HepG2 (cell line): ENCODE results near the gene GMPPB. TPM values are rescaled to one million over a fixed set of nuclear protein-coding genes. Genes with fewer than 3 reads are reported as not detected.

Experiments
- ATAC-seq: fragments of 200-7000 bp; cut with Tn5 transposase; 3 replicates; pipeline ENCODE4 v1.9.1; 2020; ENCODE audit warnings: mild to moderate bottlenecking, moderate library complexity
- BruUV-seq: library from RNA; stranded (reverse); fragments of 400-500 nt; replicated peaks from 2 replicates; lab custom pipeline; 2021; lab: Mats Ljungman, UMichigan
- CTCF ChIA-PET: fragments of 300-600 bp; formaldehyde crosslinking; extraction: SDS; loops from one replicate; lab custom pipeline; 2021; ENCODE audit warnings: low total read pairs, inconsistent platforms, low intra/inter-chr PET ratio; lab: Yijun Ruan, JAX
- POLR2A ChIA-PET: fragments of 350-600 bp; sonication (Branson Sonifier 250); formaldehyde crosslinking; loops from one replicate; lab custom pipeline; 2020; ENCODE audit warnings: antibody characterized with exemption, inconsistent platforms; lab: Yijun Ruan, JAX
- DNase-seq: peaks from one replicate; pipeline ENCODE4 v3.0.0-alpha.2; 2015; ENCODE audit warnings: low spot score
- FAIRE-seq: peaks from 3 replicates; lab custom pipeline; 2011; peaks lifted over from hg19 to GRCh38; lab: Jason Lieb, UNC
- H2AFZ ChIP-seq: one replicate; pipeline ENCODE4 v1.6.1; 2011; ENCODE audit warnings: low read length, inconsistent platforms
- H3K27ac ChIP-seq: fragments of 300-600 bp; 3 replicates; pipeline ENCODE4 v1.8.0; 2011; ENCODE audit warnings: mixed run types, mild to moderate bottlenecking, mixed read lengths, low read length, inconsistent platforms; ENCODE audit not compliant: insufficient read depth; ENCODE audit errors: extremely low read length
- H3K27me3 ChIP-seq, 2 experiments: fragments of 200-600 bp in 1 of 2; 2 replicates in 1 of 2; 3 replicates in 1 of 2; pipeline versions ENCODE4 v1.6.0 to v1.8.0; 2011; ENCODE audit warnings: low read length in 2 of 2, mild to moderate bottlenecking in 2 of 2, moderate library complexity in 2 of 2, inconsistent platforms in 1 of 2; ENCODE audit not compliant: insufficient read depth in 2 of 2, control insufficient read depth in 1 of 2
- H3K36me3 ChIP-seq, 2 experiments: fragments of 200-600 bp in 1 of 2; replicated peaks in 1 of 2; 2 replicates in 1 of 2; 3 replicates in 1 of 2; pipeline versions ENCODE4 v1.5.1 to v1.8.0; 2011; ENCODE audit warnings: low read length in 2 of 2, inconsistent platforms in 1 of 2; ENCODE audit not compliant: insufficient read depth in 2 of 2, control insufficient read depth in 1 of 2
- H3K4me1 ChIP-seq: 2 replicates; pipeline ENCODE4 v1.5.1; 2012; ENCODE audit warnings: low read length, inconsistent platforms; ENCODE audit not compliant: insufficient read depth
- H3K4me2 ChIP-seq: 2 replicates; pipeline ENCODE4 v1.6.0; 2011; ENCODE audit warnings: low read depth, low read length, inconsistent platforms
- H3K4me3 ChIP-seq, 3 experiments: fragments of 200-600 bp in 1 of 3; sonication (generic), shearing (Covaris generic) in 1 of 3; replicated peaks in 1 of 3; 2 replicates each; pipeline ENCODE4 v1.5.1; 2011 to 2016; ENCODE audit warnings: low read length in 3 of 3, inconsistent platforms in 2 of 3, low read depth in 2 of 3, mild to moderate bottlenecking in 2 of 3, control low read depth in 1 of 3, mixed read lengths in 1 of 3; ENCODE audit not compliant: insufficient read depth in 1 of 3
- H3K79me2 ChIP-seq: one replicate; pipeline ENCODE4 v1.6.1; 2011; ENCODE audit warnings: low read length, inconsistent platforms; ENCODE audit not compliant: insufficient read depth
- H3K9ac ChIP-seq: 2 replicates; pipeline ENCODE4 v1.6.0; 2011; ENCODE audit warnings: mild to moderate bottlenecking, low read depth, low read length, inconsistent platforms; ENCODE audit not compliant: insufficient read depth
- H3K9me3 ChIP-seq: 2 replicates; pipeline ENCODE4 v1.5.1; 2012; ENCODE audit warnings: mild to moderate bottlenecking, low read length
- H4K20me1 ChIP-seq: 2 replicates; pipeline ENCODE4 v1.6.0; 2011; ENCODE audit warnings: inconsistent platforms, mild to moderate bottlenecking, low read length, moderate library complexity; ENCODE audit not compliant: insufficient read depth
- CEBPB ChIP-seq: IDR thresholded peaks from 2 replicates; pipeline ENCODE4 v1.6.1; 2011; ENCODE audit warnings: low read depth, low read length, improper control_type of control experiment, borderline replicate concordance
- CEBPG ChIP-seq: IDR thresholded peaks from 2 replicates; pipeline ENCODE4 v1.6.1; 2016
- CHD4 ChIP-seq: fragments of 200-600 bp; sonication (generic); IDR thresholded peaks from 2 replicates; pipeline ENCODE4 v1.7.0; 2017; ENCODE audit warnings: mild to moderate bottlenecking, low read length, borderline replicate concordance
- FOSL2 ChIP-seq: sonication (generic); formaldehyde crosslinking; IDR thresholded peaks from 2 replicates; pipeline ENCODE4 v1.4.0; 2020; ENCODE audit warnings: missing genetic modification reagents
- FOXA3 ChIP-seq: IDR thresholded peaks from 2 replicates; pipeline ENCODE4 v1.6.1; 2016; ENCODE audit warnings: missing genetic modification reagents, missing compliant biosample characterization
- GATAD2A ChIP-seq: IDR thresholded peaks from 2 replicates; pipeline ENCODE4 v1.6.1; 2016
- HMGA1 ChIP-seq: sonication (generic); formaldehyde crosslinking; conservative IDR thresholded peaks from 2 replicates; pipeline ENCODE4 v1.4.0; 2020; ENCODE audit warnings: missing genetic modification reagents
- JUNB ChIP-seq: sonication (generic); formaldehyde crosslinking; IDR thresholded peaks from 2 replicates; pipeline ENCODE4 v1.8.0; 2022; ENCODE audit warnings: missing genetic modification reagents, mild to moderate bottlenecking, borderline replicate concordance
- KLF16 ChIP-seq, 2 experiments: sonication (generic) in 1 of 2; formaldehyde crosslinking in 1 of 2; IDR thresholded peaks; 2 replicates each; pipeline versions ENCODE4 v1.6.1 to v1.8.0; 2016 to 2023; ENCODE audit warnings: missing genetic modification reagents in 2 of 2, missing compliant biosample characterization in 1 of 2
- MAZ ChIP-seq, 2 experiments: sonication (generic) in 1 of 2; formaldehyde crosslinking in 1 of 2; IDR thresholded peaks; 2 replicates each; pipeline versions ENCODE4 v1.5.0 to v1.6.1; 2012 to 2020; ENCODE audit warnings: low read depth in 2 of 2, mild to moderate bottlenecking in 2 of 2, borderline replicate concordance in 1 of 2, improper control_type of control experiment in 1 of 2, low read length in 1 of 2, missing genetic modification reagents in 1 of 2, moderate library complexity in 1 of 2
- SSRP1 ChIP-seq: IDR thresholded peaks from 2 replicates; pipeline ENCODE4 v1.6.1; 2016; ENCODE audit warnings: control low read depth
- TBX2 ChIP-seq: sonication (generic); formaldehyde crosslinking; IDR thresholded peaks from 2 replicates; pipeline ENCODE4 v1.5.0; 2020; ENCODE audit warnings: missing genetic modification reagents, mild to moderate bottlenecking, borderline replicate concordance
- THAP11 ChIP-seq: IDR thresholded peaks from 2 replicates; pipeline ENCODE4 v1.6.1; 2016; ENCODE audit warnings: missing biosample characterization, missing genetic modification reagents
- ZKSCAN1 ChIP-seq: fragments of 150-350 bp; IDR thresholded peaks from 2 replicates; pipeline ENCODE4 v1.6.1; 2014; ENCODE audit warnings: low read length
- ZNF224 ChIP-seq: sonication (generic); formaldehyde crosslinking; IDR thresholded peaks from 2 replicates; pipeline ENCODE4 v1.5.0; 2020; ENCODE audit warnings: mild to moderate bottlenecking, missing genetic modification reagents
- ZNF331 ChIP-seq: sonication (generic); formaldehyde crosslinking; IDR thresholded peaks from 2 replicates; pipeline ENCODE4 v1.4.0; 2020; ENCODE audit warnings: missing genetic modification reagents
- ZNF33B ChIP-seq: sonication (generic); formaldehyde crosslinking; IDR thresholded peaks from 2 replicates; pipeline ENCODE4 v1.5.1; 2020; ENCODE audit warnings: mild to moderate bottlenecking, missing genetic modification reagents
- ZNF552 ChIP-seq: sonication (generic); formaldehyde crosslinking; IDR thresholded peaks from 2 replicates; pipeline ENCODE4 v1.9.0; 2022; ENCODE audit warnings: missing genetic modification reagents, mild to moderate bottlenecking, borderline replicate concordance
- WGBS: methylation state at CpG from one replicate; pipeline ENCODE4 v1.1.6; 2017; ENCODE audit warnings: low lambda C conversion rate; 5-methylcytosine and 5-hydroxymethylcytosine counted together
- in situ Hi-C: cut with HindIII; loops from 2 replicates; pipeline ENCODE4 v1.10.0; 2017; ENCODE audit warnings: low pct_unique_long_range_greater_than_20kb; ENCODE audit not compliant: extremely low pct_ligation_motif_present
- intact Hi-C: fragments of 100-400 bp; cut with micrococcal nuclease; formaldehyde crosslinking; loops from one replicate; pipeline ENCODE4 v1.10.0; 2022; ENCODE audit not compliant: unreplicated experiment
- polyA plus RNA-seq, 8 experiments: library from polyadenylated mRNA; depleted of rRNA in 3 of 8; stranded (reverse) in 7 of 8; unstranded in 1 of 8; fragments of >200 nt; fragmentation: Illumina TruSeq in 4 of 8; extraction: Trizol in 4 of 8; gene quantifications; 2 replicates each; pipeline versions ENCODE4 v1.2.1 to v1.2.3, GENCODE V29; 2011 to 2016; ENCODE audit warnings: low read depth in 4 of 8, missing spikeins in 1 of 8, mixed read lengths in 1 of 8; ENCODE audit not compliant: insufficient read depth in 1 of 8
- total RNA-seq, 5 experiments: library from RNA; depleted of rRNA; stranded (reverse); fragments of >200 nt; fragmentation: Illumina TruSeq; extraction: Trizol; gene quantifications; 2 replicates each; pipeline ENCODE4 v1.2.3, GENCODE V29; 2016; ENCODE audit warnings: low read depth in 1 of 5
- TF ChIP-seq, protein P1 (sequence below), 2 experiments: fragments of 450-650 bp in 1 of 2; sonication (generic) in 1 of 2; formaldehyde crosslinking; IDR thresholded peaks; 2 replicates each; pipeline versions ENCODE4 v1.5.0 to v1.8.0; 2020 to 2022; ENCODE audit warnings: mild to moderate bottlenecking in 1 of 2, missing genetic modification reagents in 1 of 2
- TF ChIP-seq, protein P2 (sequence below): IDR thresholded peaks from 2 replicates; pipeline ENCODE4 v1.4.0; 2020; ENCODE audit warnings: mild to moderate bottlenecking, missing genetic modification reagents

GMPPB gene
- total and polyA plus RNA-seq, 2 of the 13 experiments (the other 11 are each of a cell fraction or from before 2014, with no cell fraction given), result 6.5 to 23.1 TPM

DNA sequence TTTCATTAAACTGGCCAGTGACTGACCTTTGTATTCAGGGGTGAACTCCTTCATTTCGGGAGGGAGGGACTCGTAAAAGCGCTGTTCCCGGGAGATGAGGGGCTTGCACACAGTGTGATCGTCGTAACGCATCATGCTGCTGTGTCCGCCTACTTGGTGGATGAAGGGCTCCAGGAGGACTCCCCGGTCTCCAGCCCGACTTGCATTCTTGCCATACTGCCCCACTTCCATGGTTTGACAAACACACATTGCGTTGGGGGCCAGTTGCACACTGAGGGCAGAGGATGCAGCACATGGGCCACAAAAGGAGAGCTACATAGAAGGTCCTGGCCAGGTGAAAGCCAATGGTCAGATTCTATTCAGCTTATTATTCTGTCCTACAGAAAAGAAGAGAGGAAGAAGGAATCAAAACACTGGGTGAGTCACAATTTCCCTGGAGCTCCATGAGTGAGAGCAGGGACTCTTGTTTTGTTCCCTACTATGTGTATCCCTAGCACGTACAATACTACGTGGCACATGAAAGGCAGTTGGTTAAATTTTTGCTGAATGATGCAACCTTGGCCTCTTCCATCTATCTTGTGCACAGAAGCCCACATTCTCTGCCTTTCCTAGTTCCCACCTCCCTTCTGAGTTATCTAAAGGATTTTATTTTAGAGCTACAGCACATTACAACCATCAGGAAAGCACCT, 24.2 kb upstream of the GMPPB start:
- ATAC-seq (no peak; the same call in 2 of the 3 replicates), FAIRE-seq (no peak)
- TF ChIP-seq CEBPB (peak; percentile 79; the same call in 1 of the 2 replicates), FOSL2 (peak; percentile 57), ZNF331 (CRISPR knock-in tag) (0 out of 2 replicates have a peak, but pooled peaks have one; percentile 33), ZKSCAN1 (peak; percentile 97), ZNF33B (CRISPR knock-in tag) (no peak), CHD4 (no peak), KLF16 (CRISPR knock-in tag; IDR thresholded peaks at IDR 0.05) (no peak; a peak in 1 of 4 replicates), ZNF552 (CRISPR knock-in tag) (no peak), TBX2 (CRISPR knock-in tag) (peak; percentile 37; the same call in 1 of the 2 replicates), FOXA3 (CRISPR knock-in tag) (0 out of 2 replicates have a peak, but pooled peaks have one; percentile 27), THAP11 (CRISPR knock-in tag) (0 out of 2 replicates have a peak, but pooled peaks have one; percentile 29), MAZ (IDR thresholded peaks at IDR 0.05; ENCODE audit: borderline replicate concordance, low read depth, low read length) (0 out of 2 replicates have a peak, but pooled peaks have one; percentile 20), MAZ (CRISPR knock-in tag; IDR thresholded peaks at IDR 0.05; ENCODE audit: low read depth) (no peak), JUNB (no peak), SSRP1 (peak; percentile 71; the same call in 1 of the 2 replicates), CEBPG (CRISPR knock-in tag) (peak; percentile 91), HMGA1 (no peak), ZNF224 (no peak), GATAD2A (CRISPR knock-in tag) (peak; percentile 60)
- TF ChIP-seq, protein P1, sequence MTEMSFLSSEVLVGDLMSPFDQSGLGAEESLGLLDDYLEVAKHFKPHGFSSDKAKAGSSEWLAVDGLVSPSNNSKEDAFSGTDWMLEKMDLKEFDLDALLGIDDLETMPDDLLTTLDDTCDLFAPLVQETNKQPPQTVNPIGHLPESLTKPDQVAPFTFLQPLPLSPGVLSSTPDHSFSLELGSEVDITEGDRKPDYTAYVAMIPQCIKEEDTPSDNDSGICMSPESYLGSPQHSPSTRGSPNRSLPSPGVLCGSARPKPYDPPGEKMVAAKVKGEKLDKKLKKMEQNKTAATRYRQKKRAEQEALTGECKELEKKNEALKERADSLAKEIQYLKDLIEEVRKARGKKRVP (CRISPR knock-in tag; IDR thresholded peaks at IDR 0.05), result peak in 1 of 2 experiments; percentile 95; a peak in 2 of 4 replicates
- TF ChIP-seq, protein P2, sequence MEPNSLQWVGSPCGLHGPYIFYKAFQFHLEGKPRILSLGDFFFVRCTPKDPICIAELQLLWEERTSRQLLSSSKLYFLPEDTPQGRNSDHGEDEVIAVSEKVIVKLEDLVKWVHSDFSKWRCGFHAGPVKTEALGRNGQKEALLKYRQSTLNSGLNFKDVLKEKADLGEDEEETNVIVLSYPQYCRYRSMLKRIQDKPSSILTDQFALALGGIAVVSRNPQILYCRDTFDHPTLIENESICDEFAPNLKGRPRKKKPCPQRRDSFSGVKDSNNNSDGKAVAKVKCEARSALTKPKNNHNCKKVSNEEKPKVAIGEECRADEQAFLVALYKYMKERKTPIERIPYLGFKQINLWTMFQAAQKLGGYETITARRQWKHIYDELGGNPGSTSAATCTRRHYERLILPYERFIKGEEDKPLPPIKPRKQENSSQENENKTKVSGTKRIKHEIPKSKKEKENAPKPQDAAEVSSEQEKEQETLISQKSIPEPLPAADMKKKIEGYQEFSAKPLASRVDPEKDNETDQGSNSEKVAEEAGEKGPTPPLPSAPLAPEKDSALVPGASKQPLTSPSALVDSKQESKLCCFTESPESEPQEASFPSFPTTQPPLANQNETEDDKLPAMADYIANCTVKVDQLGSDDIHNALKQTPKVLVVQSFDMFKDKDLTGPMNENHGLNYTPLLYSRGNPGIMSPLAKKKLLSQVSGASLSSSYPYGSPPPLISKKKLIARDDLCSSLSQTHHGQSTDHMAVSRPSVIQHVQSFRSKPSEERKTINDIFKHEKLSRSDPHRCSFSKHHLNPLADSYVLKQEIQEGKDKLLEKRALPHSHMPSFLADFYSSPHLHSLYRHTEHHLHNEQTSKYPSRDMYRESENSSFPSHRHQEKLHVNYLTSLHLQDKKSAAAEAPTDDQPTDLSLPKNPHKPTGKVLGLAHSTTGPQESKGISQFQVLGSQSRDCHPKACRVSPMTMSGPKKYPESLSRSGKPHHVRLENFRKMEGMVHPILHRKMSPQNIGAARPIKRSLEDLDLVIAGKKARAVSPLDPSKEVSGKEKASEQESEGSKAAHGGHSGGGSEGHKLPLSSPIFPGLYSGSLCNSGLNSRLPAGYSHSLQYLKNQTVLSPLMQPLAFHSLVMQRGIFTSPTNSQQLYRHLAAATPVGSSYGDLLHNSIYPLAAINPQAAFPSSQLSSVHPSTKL (CRISPR knock-in tag), result peak; percentile 60

More for the DNA sequence above, 24.2 kb upstream of the GMPPB start:
- no TSS peak for BruUV-seq
- Histone ChIP-seq H3K79me2 (peaks cover 44% of the 10 kb centered on the region), H3K4me3 (no peak overlapping the region), H3K36me3 (peaks cover 5 to 23% of the 10 kb centered on the region in 2 experiments), H3K4me2 (no peak overlapping the region; the same call in 1 of the 2 replicates), H3K27me3 (no peaks in the 10 kb centered on the region), H2AFZ (no peak overlapping the region), H3K9ac (no peak overlapping the region), H3K9me3 (no peaks in the 10 kb centered on the region), H3K27ac (peak overlapping the region; percentile 31), H3K4me1 (peaks cover 58% of the 10 kb centered on the region), H4K20me1 (no peaks in the 10 kb centered on the region)
- in situ Hi-C loops, result no loop called here
- 85% methylated on average over 10 of the region's 13 CpGs for WGBS
- intact Hi-C loops, result no loop called here
- ChIA-PET CTCF (no interaction called here), POLR2A (interaction anchor here (0.8 to 1.7 kb wide), 2 partner anchors 23 to 38 kb away, joined by 4 read pairs; partner anchors contain the start of genes GMPPB and IP6K1)
- peak; percentile 57 for DNase-seq
